ENCODE results near the gene HS1BP3. TPM values are rescaled to one million over a fixed set of nuclear protein-coding genes. Genes with fewer than 3 reads are reported as not detected.

The HS1BP3 gene
- polyA plus RNA-seq, 3 donors = 14.1 to 24.9 (median 21.0) TPM

GRCh38 chr2:20585710-20586594, 64.9 kb downstream of the HS1BP3 start:
- no peak for DNase-seq (ENCODE audit: extremely low read depth in 1 of 11, low read depth in 9 of 11, low spot score in 4 of 11)

- DNase-seq (ENCODE audit: extremely low read depth in 1 of 11, low read depth in 9 of 11, low spot score in 4 of 11) = no peak
These were observed 65.6 kb downstream of the HS1BP3 start for GRCh38 chr2:20585359-20585709.

GRCh38 chr2:20584399-20585358, 66.2 kb downstream of the HS1BP3 start:
- DNase-seq (ENCODE audit: extremely low read depth in 1 of 11, low read depth in 9 of 11, low spot score in 4 of 11) = peak; percentile 79 to 95 (median 86)

GRCh38 chr2:20584045-20584398, 66.9 kb downstream of the HS1BP3 start:
- no peak for DNase-seq (ENCODE audit: extremely low read depth in 1 of 11, low read depth in 9 of 11, low spot score in 4 of 11)

- no peak for DNase-seq (ENCODE audit: extremely low read depth in 1 of 11, low read depth in 9 of 11, low spot score in 4 of 11)
These were observed 67.4 kb downstream of the HS1BP3 start for GRCh38 chr2:20583425-20583881.

- no peak for DNase-seq (ENCODE audit: extremely low read depth in 1 of 11, low read depth in 9 of 11, low spot score in 4 of 11)
These were observed 68.2 kb downstream of the HS1BP3 start for GRCh38 chr2:20582600-20583221.

GRCh38 chr2:20580690-20581437, 70.0 kb downstream of the HS1BP3 start:
- no peak for DNase-seq (ENCODE audit: extremely low read depth in 1 of 11, low read depth in 9 of 11, low spot score in 4 of 11)

- no peak for DNase-seq (ENCODE audit: extremely low read depth in 1 of 11, low read depth in 9 of 11, low spot score in 4 of 11)
These were observed 71.0 kb downstream of the HS1BP3 start for GRCh38 chr2:20579866-20580265.

- peak in 9 of 11 donors; percentile 50 to 81 (median 73) for DNase-seq (ENCODE audit: extremely low read depth in 1 of 11, low read depth in 9 of 11, low spot score in 4 of 11)
These were observed 71.7 kb downstream of the HS1BP3 start for GRCh38 chr2:20578895-20579825.

- no peak for DNase-seq (ENCODE audit: extremely low read depth in 1 of 11, low read depth in 9 of 11, low spot score in 4 of 11)
These were observed 72.5 kb downstream of the HS1BP3 start for GRCh38 chr2:20578266-20578894.

- no peak for DNase-seq (ENCODE audit: extremely low read depth in 1 of 11, low read depth in 9 of 11, low spot score in 4 of 11)
These were observed 73.2 kb downstream of the HS1BP3 start for GRCh38 chr2:20577495-20578235.

GRCh38 chr2:20576598-20577115, 74.2 kb downstream of the HS1BP3 start:
- DNase-seq (ENCODE audit: extremely low read depth in 1 of 11, low read depth in 9 of 11, low spot score in 4 of 11) = no peak

- DNase-seq (ENCODE audit: extremely low read depth in 1 of 11, low read depth in 9 of 11, low spot score in 4 of 11) = no peak
These were observed 74.8 kb downstream of the HS1BP3 start for GRCh38 chr2:20575935-20576597.

- DNase-seq (ENCODE audit: extremely low read depth in 1 of 11, low read depth in 9 of 11, low spot score in 4 of 11) = no peak
These were observed 75.5 kb downstream of the HS1BP3 start for GRCh38 chr2:20575414-20575813.

GRCh38 chr2:20574930-20575329, 76.0 kb downstream of the HS1BP3 start:
- DNase-seq (ENCODE audit: extremely low read depth in 1 of 11, low read depth in 9 of 11, low spot score in 4 of 11) = no peak

- no peak for DNase-seq (ENCODE audit: extremely low read depth in 1 of 11, low read depth in 9 of 11, low spot score in 4 of 11)
These were observed 76.4 kb downstream of the HS1BP3 start for GRCh38 chr2:20574423-20574911.

Data from renal cortex interstitium (tissue), 11 donors.